SIG-M5 (cell line): ENCODE results near the gene TAS2R13.

Experiments used
- DNase-seq: peaks from one replicate; lab custom pipeline; 2025; lab: John Stamatoyannopoulos, UW

TAS2R13 gene, protein sequence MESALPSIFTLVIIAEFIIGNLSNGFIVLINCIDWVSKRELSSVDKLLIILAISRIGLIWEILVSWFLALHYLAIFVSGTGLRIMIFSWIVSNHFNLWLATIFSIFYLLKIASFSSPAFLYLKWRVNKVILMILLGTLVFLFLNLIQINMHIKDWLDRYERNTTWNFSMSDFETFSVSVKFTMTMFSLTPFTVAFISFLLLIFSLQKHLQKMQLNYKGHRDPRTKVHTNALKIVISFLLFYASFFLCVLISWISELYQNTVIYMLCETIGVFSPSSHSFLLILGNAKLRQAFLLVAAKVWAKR

GRCh38 chr12:10909462-10909861 is at the start of gene TAS2R13:
TSS of gene TAS2R13 (minus strand) at chr12:10909562. CDS start at chr12:10909298, 264 bp downstream.
- no peak for DNase-seq

GRCh38 chr12:10957741-10958140 is 48.4 kb upstream of the TAS2R13 start:
- no peak for DNase-seq

DNA sequence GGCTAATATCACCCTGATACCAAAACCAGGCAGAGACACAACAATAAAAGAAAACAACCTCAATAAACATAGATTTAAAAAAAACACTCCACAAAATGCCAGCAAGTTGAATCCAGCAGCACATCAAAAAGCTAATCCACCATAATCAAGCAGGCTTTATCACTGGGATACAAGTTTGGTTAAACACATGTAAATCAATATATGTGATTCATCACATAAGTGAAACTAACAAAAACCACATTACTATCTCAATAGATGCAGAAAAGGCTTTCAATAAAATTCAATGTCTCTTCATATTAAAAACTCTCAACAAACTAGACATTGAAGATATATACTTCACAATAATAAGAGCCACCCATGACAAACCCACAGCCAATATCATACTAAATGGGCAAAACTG is 46.7 kb upstream of the TAS2R13 start:
- no peak for DNase-seq

DNA sequence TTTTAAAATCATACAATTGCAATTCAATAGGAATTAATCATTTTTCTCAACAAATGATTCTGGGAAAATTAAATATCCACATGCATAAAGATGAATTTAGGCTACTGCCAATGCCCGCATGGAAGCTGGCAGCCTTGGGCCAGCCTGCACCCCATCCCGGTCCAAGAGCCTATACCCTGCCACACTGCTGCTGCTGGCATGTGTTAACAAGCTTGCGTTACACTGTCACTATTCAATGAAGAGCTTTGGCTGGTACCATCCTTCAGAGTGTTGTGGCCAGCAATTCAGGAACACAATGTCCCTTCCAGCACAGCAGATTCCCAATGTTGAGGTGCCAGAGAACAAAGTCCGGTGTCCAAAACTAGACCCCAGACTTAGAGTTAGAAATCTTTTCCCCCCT is 43.3 kb upstream of the TAS2R13 start:
- no peak for DNase-seq

DNA sequence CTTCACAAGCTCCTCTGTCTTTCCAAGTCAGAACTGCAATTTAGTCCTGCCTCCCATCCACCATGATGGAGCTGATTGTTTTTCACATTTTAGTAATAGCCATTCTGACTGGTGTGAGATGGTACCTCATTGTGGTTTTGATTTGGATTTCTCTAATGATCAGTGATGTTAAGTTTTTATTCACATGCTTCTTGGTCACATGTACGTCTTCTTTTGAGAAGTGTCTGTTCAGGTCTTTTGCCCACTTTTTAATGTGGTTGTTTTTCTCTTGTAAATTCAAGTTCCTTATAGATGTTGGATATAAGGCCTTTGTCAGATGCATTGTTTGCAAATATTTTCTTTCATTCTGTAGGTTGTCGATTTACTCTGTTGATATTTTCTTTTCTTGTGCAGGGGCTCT is 33.8 kb upstream of the TAS2R13 start:
- no peak for DNase-seq

GRCh38 chr12:10941916-10942607 is 32.7 kb upstream of the TAS2R13 start:
- DNase-seq, result no peak

DNA sequence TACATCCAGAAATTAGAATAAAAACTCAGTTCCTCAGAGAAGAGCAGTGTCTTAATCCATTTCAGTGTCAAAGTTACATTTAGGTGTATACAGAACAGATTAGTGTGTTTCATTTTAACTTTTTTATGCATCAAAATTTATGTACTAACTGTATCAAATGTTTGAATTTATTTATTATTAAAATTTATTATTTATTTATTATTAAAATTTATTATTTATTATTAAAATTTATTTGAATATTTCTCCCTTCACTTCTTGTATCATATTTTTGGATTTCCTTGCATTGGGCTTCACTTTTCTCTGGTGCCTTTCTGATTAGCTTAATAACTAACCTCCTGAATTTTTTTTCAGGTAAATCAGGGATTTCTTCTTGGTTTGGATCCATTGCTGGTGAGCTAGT is 32.0 kb upstream of the TAS2R13 start:
- DNase-seq, result no peak

DNA sequence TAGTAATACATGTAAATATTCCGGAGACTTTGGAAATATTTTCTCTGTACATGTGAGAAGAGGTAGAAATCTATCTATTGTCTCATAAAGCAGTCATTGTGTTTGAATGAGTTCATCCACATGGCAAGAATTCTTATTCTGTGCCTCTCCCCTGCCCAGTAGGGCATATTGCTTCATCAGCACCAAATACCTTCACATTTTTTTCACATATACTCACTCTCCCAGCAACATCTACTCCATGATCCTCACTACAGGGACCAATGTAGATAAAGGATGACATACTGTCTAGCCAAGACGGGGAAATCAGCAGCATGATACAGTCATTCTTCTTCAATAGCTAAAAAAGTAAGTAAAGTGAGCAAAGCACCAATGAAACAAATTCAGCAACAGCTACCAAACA is 31.0 kb upstream of the TAS2R13 start:
- no peak for DNase-seq

GRCh38 chr12:10939163-10939562 is 29.8 kb upstream of the TAS2R13 start, which contains the start of gene TAS2R14:
TSS of gene TAS2R14 (minus strand) at chr12:10939263. CDS start at chr12:10939207, 56 bp downstream.
- DNase-seq, result no peak

GRCh38 chr12:10936506-10936905 is 27.1 kb upstream of the TAS2R13 start:
- no peak for DNase-seq

- no peak for DNase-seq
These were observed 19.5 kb upstream of the TAS2R13 start, which contains the start of gene PRH2 for GRCh38 chr12:10928746-10929286. TSS of gene PRH2 (plus strand) at chr12:10929236. CDS start at chr12:10929274, 38 bp downstream.

DNA sequence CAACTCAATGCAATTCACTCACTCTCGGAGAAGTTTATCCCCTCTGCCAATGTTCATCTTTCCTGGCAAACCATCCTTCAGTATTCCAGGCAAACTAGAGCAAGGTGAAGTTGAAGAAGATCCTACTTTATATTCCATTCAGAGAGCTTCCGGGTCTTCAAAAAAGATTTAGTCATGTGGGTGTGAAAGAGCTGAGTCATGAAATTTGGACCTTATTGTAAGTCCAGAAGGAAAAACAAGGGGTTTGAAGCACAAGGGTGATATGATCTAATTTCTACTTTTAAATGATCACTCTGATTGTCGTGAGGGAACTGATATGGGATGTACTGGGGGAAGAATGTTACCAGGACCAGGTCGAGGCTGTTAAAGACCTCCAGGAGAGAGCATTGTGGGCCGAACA is 16.9 kb upstream of the TAS2R13 start:
- DNase-seq, result no peak

DNA sequence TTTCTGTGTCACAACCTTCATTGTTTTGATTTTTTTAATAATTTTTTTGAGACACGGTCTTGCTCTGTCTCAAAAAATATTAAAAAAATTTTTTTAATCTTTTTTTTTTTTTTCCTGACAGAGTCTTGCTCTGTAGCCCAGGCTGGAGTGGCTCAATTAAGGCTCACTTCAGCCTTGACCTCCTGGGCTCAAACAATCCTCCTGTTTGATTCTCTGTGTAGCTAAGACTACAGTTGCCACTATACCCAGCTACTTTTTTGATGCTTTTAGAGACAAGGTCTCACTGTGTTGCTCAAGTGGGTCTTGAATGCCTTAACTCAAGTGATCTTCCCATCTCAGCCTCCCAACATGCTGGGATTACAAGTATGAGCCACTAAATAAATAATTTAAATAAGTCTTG is 10.4 kb upstream of the TAS2R13 start:
- no peak for DNase-seq

- DNase-seq, result no peak
These were observed 1.0 kb upstream of the TAS2R13 start for GRCh38 chr12:10910380-10910779.

- DNase-seq, result no peak
These were observed 4.7 kb downstream of the TAS2R13 start for GRCh38 chr12:10904686-10905085.

- no peak for DNase-seq
These were observed 7.9 kb downstream of the TAS2R13 start for GRCh38 chr12:10901427-10901826.

- DNase-seq, result no peak
These were observed 8.4 kb downstream of the TAS2R13 start for GRCh38 chr12:10900972-10901371.

GRCh38 chr12:10900530-10900929 is 8.8 kb downstream of the TAS2R13 start:
- no peak for DNase-seq

- DNase-seq, result no peak
These were observed 12.5 kb downstream of the TAS2R13 start for GRCh38 chr12:10896854-10897253.

- DNase-seq, result no peak
These were observed 17.4 kb downstream of the TAS2R13 start for GRCh38 chr12:10891937-10892336.

GRCh38 chr12:10889226-10889625 is 20.1 kb downstream of the TAS2R13 start:
- DNase-seq, result no peak

DNA sequence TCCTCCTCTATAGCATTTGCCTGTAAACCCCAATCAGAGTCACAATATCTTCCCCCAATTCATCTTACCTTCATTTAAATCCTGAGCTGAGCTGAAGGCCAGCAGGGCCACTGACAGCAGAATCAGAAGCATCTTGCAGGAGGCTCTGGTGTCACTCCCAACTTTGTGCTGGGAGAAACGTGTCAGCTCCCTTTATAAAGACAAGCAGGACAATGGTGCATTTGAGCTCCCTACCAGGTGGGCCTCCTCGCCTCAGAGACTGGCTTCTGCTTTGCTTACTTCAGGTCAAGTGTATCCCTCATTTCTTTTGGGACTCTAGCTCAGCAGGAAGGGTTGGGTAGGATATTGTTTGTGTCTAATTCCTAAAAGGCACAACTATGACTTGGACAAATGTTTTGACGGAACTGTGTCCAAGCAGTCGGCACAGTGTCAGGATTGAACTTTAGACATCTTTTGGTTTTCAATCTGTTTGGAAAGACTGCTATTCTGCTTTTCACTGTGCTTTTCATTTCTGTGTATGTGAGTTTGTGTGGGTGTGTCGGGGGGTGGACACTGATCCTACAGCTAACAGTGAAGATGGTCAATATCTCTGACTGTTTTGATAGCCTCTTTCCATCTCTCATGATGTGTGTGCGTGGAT is 25.2 kb downstream of the TAS2R13 start, which contains the start of gene PRH1:
TSS of gene PRH1 (minus strand) at position 170 of the 640 bp plus-strand sequence. CDS start at position 132, 38 bp downstream.
- no peak for DNase-seq

DNA sequence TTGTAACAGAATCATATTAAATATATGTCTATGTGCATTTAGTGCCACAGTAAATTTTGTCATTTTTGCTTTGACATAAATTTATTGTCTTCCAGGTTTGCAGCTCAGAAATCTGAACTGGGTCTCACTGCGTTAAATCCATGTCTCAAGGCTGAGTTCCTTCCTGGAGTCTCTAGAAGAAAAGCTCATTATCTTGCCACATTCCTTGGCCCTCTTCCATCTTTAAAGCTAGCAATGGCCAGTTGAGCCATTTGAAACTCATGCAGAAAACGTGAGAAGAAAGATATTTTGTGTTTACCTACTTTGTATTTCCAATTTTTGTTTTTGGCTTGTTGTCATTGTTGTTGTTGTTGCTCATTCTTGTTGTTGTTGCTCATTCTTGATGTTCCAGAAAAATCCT is 36.0 kb downstream of the TAS2R13 start:
- DNase-seq, result no peak
